Neuronal stem cell (in vitro differentiated cells): ENCODE data around the gene SLC8A1.

Experiments used
- DNase-seq: peaks from one replicate; pipeline ENCODE4 v3.0.0-alpha.2; 2013; ENCODE audit warnings: low spot score
- H2AFZ ChIP-seq: one replicate; pipeline ENCODE4 v1.6.1; 2013; ENCODE audit warnings: mild to moderate bottlenecking, low read length, inconsistent platforms
- H2AK5ac ChIP-seq: 2 replicates; pipeline ENCODE4 v1.6.1; 2013; ENCODE audit warnings: low read depth, mild to moderate bottlenecking, inconsistent platforms, low read length, moderate library complexity, mixed read lengths
- H2BK120ac ChIP-seq: 2 replicates; pipeline ENCODE4 v1.6.1; 2013; ENCODE audit warnings: low read depth, mild to moderate bottlenecking, inconsistent platforms, low read length, moderate library complexity, mixed read lengths
- H2BK12ac ChIP-seq: one replicate; pipeline ENCODE4 v1.6.1; 2013; ENCODE audit warnings: low read length, inconsistent platforms
- H2BK15ac ChIP-seq: 2 replicates; pipeline ENCODE4 v1.6.1; 2013; ENCODE audit warnings: mild to moderate bottlenecking, low read length, inconsistent platforms, mixed read lengths
- H2BK5ac ChIP-seq: one replicate; pipeline ENCODE4 v1.6.1; 2013; ENCODE audit warnings: inconsistent platforms, mild to moderate bottlenecking, low read length, moderate library complexity
- H3K14ac ChIP-seq: one replicate; pipeline ENCODE4 v1.6.1; 2013; ENCODE audit warnings: low read length, inconsistent platforms
- H3K18ac ChIP-seq: 2 replicates; pipeline ENCODE4 v1.6.1; 2013; ENCODE audit warnings: low read length, inconsistent platforms
- H3K23ac ChIP-seq: 2 replicates; pipeline ENCODE4 v1.6.1; 2013; ENCODE audit warnings: low read depth, mild to moderate bottlenecking, mixed read lengths, low read length, inconsistent platforms; ENCODE audit not compliant: poor library complexity
- H3K27ac ChIP-seq: replicated peaks from 3 replicates; pipeline ENCODE4 v1.5.1; 2013; ENCODE audit warnings: low read length, inconsistent platforms
- H3K27me3 ChIP-seq, 3 experiments: 2 replicates each; pipeline ENCODE4 v1.6.1; 2013; ENCODE audit warnings: low read length in 3 of 3, mild to moderate bottlenecking in 2 of 3, inconsistent platforms in 1 of 3, low read depth in 1 of 3, mixed read lengths in 1 of 3, moderate library complexity in 1 of 3; ENCODE audit not compliant: control insufficient read depth in 3 of 3, insufficient read depth in 3 of 3
- H3K36me3 ChIP-seq, 2 donors: replicated peaks in 1 of 2; 2 replicates each; pipeline ENCODE4 v1.6.1; 2013; ENCODE audit warnings: low read length in 2 of 2; ENCODE audit not compliant: control insufficient read depth in 2 of 2, insufficient read depth in 2 of 2
- H3K4ac ChIP-seq: 2 replicates; pipeline ENCODE4 v1.6.1; 2013; ENCODE audit warnings: inconsistent platforms, mild to moderate bottlenecking, low read length, moderate library complexity
- H3K4me1 ChIP-seq, 2 donors: 1 replicate in 1 of 2; 2 replicates in 1 of 2; pipeline ENCODE4 v1.6.1; 2013; ENCODE audit warnings: low read length in 2 of 2, low read depth in 1 of 2; ENCODE audit not compliant: control insufficient read depth in 2 of 2, insufficient read depth in 1 of 2
- H3K4me2 ChIP-seq: one replicate; pipeline ENCODE4 v1.6.1; 2013; ENCODE audit warnings: mild to moderate bottlenecking, low read length, inconsistent platforms; ENCODE audit not compliant: insufficient read depth, poor library complexity, severe bottlenecking
- H3K4me3 ChIP-seq, 2 donors: 2 replicates each; pipeline ENCODE4 v1.5.1; 2013; ENCODE audit warnings: low read length in 2 of 2, mild to moderate bottlenecking in 2 of 2, inconsistent platforms in 1 of 2, moderate library complexity in 1 of 2
- H3K79me1 ChIP-seq: one replicate; pipeline ENCODE4 v1.6.1; 2013; ENCODE audit warnings: low read depth, mild to moderate bottlenecking, inconsistent platforms, low read length, moderate library complexity
- H3K9ac ChIP-seq: one replicate; pipeline ENCODE4 v1.6.1; 2013; ENCODE audit warnings: mild to moderate bottlenecking, low read depth, low read length, inconsistent platforms; ENCODE audit not compliant: poor library complexity
- H3K9me3 ChIP-seq, 2 donors: replicated peaks in 1 of 2; 2 replicates each; pipeline versions ENCODE3 to v1.6.1; 2013; ENCODE audit warnings: low read length in 2 of 2, mild to moderate bottlenecking in 2 of 2, inconsistent platforms in 1 of 2, low read depth in 1 of 2, mixed read lengths in 1 of 2, moderate library complexity in 1 of 2; ENCODE audit not compliant: control insufficient read depth in 2 of 2, insufficient read depth in 1 of 2
- H4K8ac ChIP-seq: one replicate; pipeline ENCODE4 v1.6.1; 2013; ENCODE audit warnings: low read depth, mild to moderate bottlenecking, inconsistent platforms, low read length, moderate library complexity
- H4K91ac ChIP-seq: one replicate; pipeline ENCODE4 v1.6.1; 2013; ENCODE audit warnings: low read length, low read depth, mild to moderate bottlenecking, inconsistent platforms; ENCODE audit not compliant: poor library complexity
- WGBS, 2 donors: extraction: QIAGEN DNeasy Blood & Tissue Kit; methylation state at CpG; one replicate each; pipeline ENCODE4 v1.1.7; 2013; ENCODE audit warnings: missing lambda C conversion rate in 2 of 2, mixed read lengths in 1 of 2; ENCODE audit not compliant: insufficient read length in 2 of 2, insufficient replicate concordance in 1 of 2; ENCODE audit errors: extremely low coverage in 2 of 2; 5-methylcytosine and 5-hydroxymethylcytosine counted together

SLC8A1 gene

DNA sequence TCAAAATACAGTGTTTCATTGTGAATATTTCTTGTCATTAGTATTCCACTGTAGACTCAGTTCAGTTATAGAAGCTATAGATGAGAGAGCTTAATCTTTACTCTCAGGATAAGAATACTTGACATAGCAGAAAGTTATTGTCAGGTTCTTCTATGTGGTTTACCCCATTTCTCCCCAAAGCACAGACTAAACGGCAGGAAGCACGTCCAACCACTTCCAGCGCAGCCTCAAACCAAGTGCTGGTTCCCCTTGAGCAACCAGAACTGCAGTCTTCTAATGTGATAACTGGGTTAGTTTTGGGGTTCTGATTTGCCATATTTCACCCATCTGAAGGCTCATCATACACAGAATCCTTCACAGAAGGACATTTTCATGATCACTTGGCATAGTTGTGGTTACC, 324.7 kb downstream of the SLC8A1 start:
- no peak overlapping the region for H3K9ac ChIP-seq
- H2AFZ ChIP-seq, result no peak overlapping the region
- no peak overlapping the region for H2BK12ac ChIP-seq
- no peak overlapping the region for H2BK15ac ChIP-seq
- no peak overlapping the region for H3K4me3 ChIP-seq
- no peak overlapping the region for H4K91ac ChIP-seq
- no peak overlapping the region for H2BK120ac ChIP-seq
- no peak overlapping the region for H2BK5ac ChIP-seq
- no peak overlapping the region for H3K4me2 ChIP-seq
- H3K4me1 ChIP-seq, result peaks cover 5 to 14% of the 10 kb centered on the region in 2 donors
- H3K36me3 ChIP-seq, result no peaks in the 10 kb centered on the region
- H3K14ac ChIP-seq, result no peak overlapping the region
- no peak for DNase-seq
- H4K8ac ChIP-seq, result no peak overlapping the region
- no peak overlapping the region for H2AK5ac ChIP-seq
- WGBS, 2 donors, result no CpG with 5 or more reads among the region's 3 CpGs
- H3K23ac ChIP-seq, result no peak overlapping the region
- no peaks in the 10 kb centered on the region for H3K79me1 ChIP-seq
- H3K27me3 ChIP-seq, result no peaks in the 10 kb centered on the region
- no peaks in the 10 kb centered on the region for H3K9me3 ChIP-seq
- H3K18ac ChIP-seq, result no peak overlapping the region
- H3K4ac ChIP-seq, result no peak overlapping the region
- H3K27ac ChIP-seq, result no peak overlapping the region

DNA sequence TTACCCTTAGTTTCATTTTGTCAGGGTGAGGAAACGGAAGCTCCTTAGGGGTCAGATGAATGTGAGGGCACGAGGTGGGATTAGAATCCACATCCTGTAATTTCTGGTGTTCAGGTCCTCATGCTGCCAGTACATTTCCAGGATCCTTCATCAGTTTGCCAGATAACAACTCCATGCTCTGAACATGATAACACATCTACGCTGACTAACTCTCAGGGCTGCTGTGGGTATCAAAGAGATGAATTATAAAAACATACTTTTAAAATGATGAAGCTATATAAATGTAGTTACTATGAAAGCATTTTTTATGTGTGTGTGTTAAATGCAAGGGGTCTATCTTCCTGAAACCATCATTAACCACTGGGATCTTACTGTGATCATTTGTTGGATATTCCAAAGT, 325.9 kb downstream of the SLC8A1 start:
- Histone ChIP-seq H3K9ac (no peak overlapping the region), H3K14ac (no peak overlapping the region), H4K8ac (no peak overlapping the region), H2AFZ (no peak overlapping the region), H3K4me3 (no peak overlapping the region), H3K27ac (no peak overlapping the region), H3K23ac (no peak overlapping the region), H3K79me1 (no peaks in the 10 kb centered on the region), H2BK12ac (no peak overlapping the region), H2BK15ac (no peak overlapping the region), H2BK5ac (no peak overlapping the region), H3K27me3 (no peaks in the 10 kb centered on the region), H2AK5ac (no peak overlapping the region), H3K4me1 (peaks cover 5 to 14% of the 10 kb centered on the region in 2 donors), H3K4me2 (no peak overlapping the region), H2BK120ac (no peak overlapping the region), H4K91ac (no peak overlapping the region), H3K18ac (no peak overlapping the region), H3K9me3 (no peaks in the 10 kb centered on the region), H3K4ac (no peak overlapping the region), H3K36me3 (no peaks in the 10 kb centered on the region)
- DNase-seq, result no peak
- no CpG with 5 or more reads among the region's 3 CpGs for WGBS, 2 donors

DNA sequence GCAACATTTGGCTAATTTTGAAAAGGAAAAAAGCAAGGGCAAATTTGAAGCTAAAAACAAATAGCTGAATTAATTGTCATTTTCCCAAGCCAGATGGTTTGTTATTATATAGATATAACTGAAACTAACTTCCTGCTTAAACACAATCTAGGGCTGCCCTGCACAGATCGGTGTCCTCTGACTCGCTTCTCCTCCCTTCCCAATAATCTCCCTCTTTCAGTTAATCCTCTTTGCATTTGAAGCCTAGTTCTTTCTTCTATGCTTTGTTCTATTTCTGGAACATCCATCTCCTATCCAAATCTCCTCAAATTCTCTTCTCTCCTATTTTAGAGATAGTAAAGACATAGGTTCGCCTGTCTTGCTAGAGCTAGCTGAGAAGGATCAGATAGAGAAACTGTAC, 328.1 kb downstream of the SLC8A1 start:
- H3K79me1 ChIP-seq, result no peaks in the 10 kb centered on the region
- no CpG with 5 or more reads among the region's 3 CpGs for WGBS, 2 donors

DNA sequence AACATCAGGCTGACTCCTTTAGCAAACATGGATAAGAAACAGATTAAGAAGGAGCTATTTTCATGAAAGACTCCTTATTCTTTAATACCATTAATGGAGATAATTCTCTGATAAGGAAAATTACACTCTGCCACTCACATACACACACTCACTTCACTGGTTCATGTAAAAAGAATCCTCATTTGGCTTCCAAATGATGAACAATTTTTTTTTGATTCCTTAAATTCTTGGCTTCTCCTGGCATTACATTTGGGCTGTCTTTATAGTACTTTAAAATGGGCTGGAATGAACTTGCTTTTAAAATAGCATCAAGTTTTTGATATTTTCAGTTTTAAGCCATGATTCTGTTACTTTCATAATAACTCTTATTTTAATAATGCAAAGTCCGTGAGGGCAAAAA, 328.6 kb downstream of the SLC8A1 start:
- Histone ChIP-seq H2BK15ac (no peak overlapping the region), H3K79me1 (no peaks in the 10 kb centered on the region), H3K4me3 (no peak overlapping the region), H3K36me3 (no peaks in the 10 kb centered on the region), H3K27me3 (no peaks in the 10 kb centered on the region), H4K8ac (no peak overlapping the region), H3K4ac (no peak overlapping the region), H3K23ac (no peak overlapping the region), H3K9ac (no peak overlapping the region), H3K18ac (no peak overlapping the region), H2BK12ac (no peak overlapping the region), H4K91ac (no peak overlapping the region), H3K27ac (no peak overlapping the region), H2BK120ac (no peak overlapping the region), H3K4me2 (no peak overlapping the region), H2AK5ac (no peak overlapping the region), H3K4me1 (peaks cover 2% of the 10 kb centered on the region in 2 donors), H2BK5ac (no peak overlapping the region), H3K9me3 (no peaks in the 10 kb centered on the region), H2AFZ (no peak overlapping the region), H3K14ac (no peak overlapping the region)
- DNase-seq, result no peak
- no CpG with 5 or more reads among the region's 1 CpG for WGBS, 2 donors

More for the DNA sequence above, 328.1 kb downstream of the SLC8A1 start:
- no peak for DNase-seq
- H3K4me2 ChIP-seq, result no peak overlapping the region
- H3K14ac ChIP-seq, result no peak overlapping the region
- no peak overlapping the region for H4K8ac ChIP-seq
- no peak overlapping the region for H3K23ac ChIP-seq
- H2BK120ac ChIP-seq, result no peak overlapping the region
- H2AFZ ChIP-seq, result no peak overlapping the region
- no peak overlapping the region for H3K9ac ChIP-seq
- no peak overlapping the region for H3K18ac ChIP-seq
- H2AK5ac ChIP-seq, result no peak overlapping the region
- H3K4me1 ChIP-seq, result peaks cover 3 to 4% of the 10 kb centered on the region in 2 donors
- H3K36me3 ChIP-seq, result no peaks in the 10 kb centered on the region
- no peak overlapping the region for H2BK5ac ChIP-seq
- no peak overlapping the region for H3K27ac ChIP-seq
- H3K9me3 ChIP-seq, result no peaks in the 10 kb centered on the region
- no peak overlapping the region for H2BK15ac ChIP-seq
- no peak overlapping the region for H3K4me3 ChIP-seq
- no peaks in the 10 kb centered on the region for H3K27me3 ChIP-seq
- no peak overlapping the region for H2BK12ac ChIP-seq
- H3K4ac ChIP-seq, result no peak overlapping the region
- no peak overlapping the region for H4K91ac ChIP-seq
